SIG-M5 treated with dmso at 0.1 percent for 504 hours (cell line): ENCODE measurements around the gene PCDHGA7.
"Not testable (repeated sequence)": the region's sequence is repeated elsewhere in the genome, so short reads cannot be mapped to it uniquely, and the experiment has no call there.

ENCODE experiments used
- DNase-seq: peaks from one replicate; lab custom pipeline; 2025; ENCODE audit not compliant: unreplicated experiment; lab: John Stamatoyannopoulos, UW

PCDHGA7 gene

GRCh38 chr5:141422742-141423291 lies 40.3 kb downstream of the PCDHGA7 start:
- DNase-seq = no peak

DNA sequence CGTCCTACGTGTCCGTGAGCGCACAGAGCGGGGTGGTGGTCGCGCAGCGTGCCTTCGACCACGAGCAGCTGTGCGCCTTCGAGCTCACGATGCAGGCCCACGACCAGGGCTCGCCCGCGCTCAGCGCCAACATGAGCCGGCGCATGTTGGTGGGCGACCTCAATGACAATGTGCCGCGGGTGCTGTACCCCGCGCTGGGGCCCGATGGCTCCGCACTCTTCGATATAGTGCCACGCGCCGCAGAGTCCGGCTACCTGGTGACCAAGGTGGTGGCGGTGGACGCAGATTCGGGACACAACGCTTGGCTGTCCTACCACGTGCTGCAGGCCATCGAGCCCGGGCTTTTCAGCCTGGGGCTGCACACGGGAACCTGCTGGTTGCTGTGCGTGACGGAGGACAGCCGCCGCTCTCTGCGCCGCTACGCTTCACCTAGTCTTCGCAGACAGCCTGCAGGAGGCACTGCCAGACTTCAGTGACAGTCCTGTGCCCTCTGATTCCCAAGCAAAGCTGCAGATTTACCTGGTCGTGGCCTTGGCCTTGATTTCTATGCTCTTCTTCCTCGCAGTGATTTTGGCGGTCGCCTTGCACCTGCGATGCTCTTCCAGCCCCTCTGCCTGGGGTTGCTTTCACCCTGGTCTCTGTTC lies 45.4 kb downstream of the PCDHGA7 start:
- no peak for DNase-seq

GRCh38 chr5:141430332-141431113 lies 48.0 kb downstream of the PCDHGA7 start, which contains the start of gene PCDHGA12:
PCDHGA12 (plus strand) TSS chr5:141430507; CDS start chr5:141430760, 253 bp downstream.
- DNase-seq = peak; percentile 7

DNA sequence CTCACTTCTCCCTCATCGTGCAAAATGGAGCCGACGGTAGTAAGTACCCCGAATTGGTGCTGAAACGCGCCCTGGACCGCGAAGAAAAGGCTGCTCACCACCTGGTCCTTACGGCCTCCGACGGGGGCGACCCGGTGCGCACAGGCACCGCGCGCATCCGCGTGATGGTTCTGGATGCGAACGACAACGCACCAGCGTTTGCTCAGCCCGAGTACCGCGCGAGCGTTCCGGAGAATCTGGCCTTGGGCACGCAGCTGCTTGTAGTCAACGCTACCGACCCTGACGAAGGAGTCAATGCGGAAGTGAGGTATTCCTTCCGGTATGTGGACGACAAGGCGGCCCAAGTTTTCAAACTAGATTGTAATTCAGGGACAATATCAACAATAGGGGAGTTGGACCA lies 48.7 kb downstream of the PCDHGA7 start:
- no peak for DNase-seq

GRCh38 chr5:141432308-141432707 lies 49.8 kb downstream of the PCDHGA7 start:
- not testable (repeated sequence) for DNase-seq

GRCh38 chr5:141432726-141433125 lies 50.2 kb downstream of the PCDHGA7 start:
- DNase-seq = not testable (repeated sequence)

DNA sequence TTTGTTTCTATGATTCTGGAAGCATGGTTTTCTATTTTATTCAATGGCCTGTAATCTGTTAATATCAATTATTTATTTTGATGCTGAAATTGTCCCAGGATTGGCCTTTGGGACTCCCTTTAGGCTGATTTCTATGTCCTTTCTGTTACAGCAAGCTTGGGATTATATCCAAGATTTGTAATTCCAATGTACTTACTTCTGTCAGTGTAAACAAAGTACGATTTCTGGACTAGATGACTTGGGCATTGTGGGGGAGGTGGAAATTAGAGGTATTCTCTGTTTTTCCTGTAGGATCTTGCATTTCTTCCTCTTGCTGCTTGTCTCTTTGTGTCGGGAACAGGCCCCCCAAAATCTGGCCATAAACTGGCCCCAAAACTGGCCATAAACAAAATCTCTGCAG lies 51.5 kb downstream of the PCDHGA7 start:
- DNase-seq = no peak
